Colonic mucosa (tissue), 4 donors: ENCODE results near the gene KDM6A. TPM values are rescaled to one million over a fixed set of nuclear protein-coding genes. Genes with fewer than 3 reads are reported as not detected.
"Not testable (repeated sequence)": the region's sequence is repeated elsewhere in the genome, so short reads cannot be mapped to it uniquely, and the experiment has no call there.

Experiments
- DNase-seq: peaks from one replicate; pipeline ENCODE4 v3.0.0-alpha.2; 2020
- H3K27ac ChIP-seq: fragments of 200-600 bp; one replicate; pipeline ENCODE4 v1.8.0; 2021
- H3K27me3 ChIP-seq: fragments of 200-600 bp; one replicate; pipeline ENCODE4 v1.8.0; 2021
- H3K36me3 ChIP-seq: fragments of 200-600 bp; one replicate; pipeline ENCODE4 v1.8.0; 2021
- H3K4me1 ChIP-seq: fragments of 200-600 bp; one replicate; pipeline ENCODE4 v1.8.0; 2021; ENCODE audit warnings: mild to moderate bottlenecking
- H3K4me3 ChIP-seq: fragments of 200-600 bp; one replicate; pipeline ENCODE4 v1.8.0; 2021
- H3K9ac ChIP-seq, 2 donors: one replicate each; pipeline ENCODE4 v1.7.0; 2013; ENCODE audit warnings: control low read depth in 2 of 2, low read depth in 2 of 2, low read length in 2 of 2
- H3K9me3 ChIP-seq: fragments of 200-600 bp; one replicate; pipeline ENCODE4 v1.8.0; 2021
- CTCF ChIP-seq: fragments of 200-600 bp; IDR thresholded peaks from one replicate; pipeline ENCODE4 v1.8.0; 2022; ENCODE audit warnings: antibody characterized with exemption, mild to moderate bottlenecking
- intact Hi-C: fragments of 100-400 bp; cut with DNase I; formaldehyde crosslinking; loops from one replicate; pipeline ENCODE4 v1.14.1; 2022
- total RNA-seq, 2 donors: library from RNA; stranded (reverse); fragmentation: NEBNext Ultra II Directional in 1 of 2; extraction: Animal tissue kit (Norgen Biotek cat#: 25700) in 1 of 2; gene quantifications; one replicate each; pipeline ENCODE4 v1.2.1, GENCODE V29; 2021
- donor health status: healthy.
- donor health status: DM: no; HTN: no; CAD: no.
- donor health status: DM: no; HTN: no; CAD: no.

KDM6A gene
- total RNA-seq, 2 donors from 2014 or later = 31.6 to 45.3 TPM

- no peaks in the 10 kb centered on the region for H3K36me3 ChIP-seq
- H3K4me1 ChIP-seq = no peaks in the 10 kb centered on the region
- no peak overlapping the region for H3K27ac ChIP-seq
- intact Hi-C loops = no loop called here
- H3K27me3 ChIP-seq = no peaks in the 10 kb centered on the region
- no peak overlapping the region for H3K9ac ChIP-seq
- H3K9me3 ChIP-seq = no peaks in the 10 kb centered on the region
- no peak for TF ChIP-seq CTCF
- DNase-seq = no peak
- H3K4me3 ChIP-seq = no peak overlapping the region
These were observed 183.6 kb downstream of the KDM6A start for GRCh38 chrX:45056428-45057145.

- not testable (repeated sequence) for H3K36me3 ChIP-seq, H3K9me3 ChIP-seq, H3K27ac ChIP-seq, H3K4me3 ChIP-seq, H3K4me1 ChIP-seq, H3K27me3 ChIP-seq, DNase-seq, H3K9ac ChIP-seq
- intact Hi-C loops = loop anchor here (10.0 kb wide), 1 partner anchor 185 kb away; the partner anchor contains the start of gene KDM6A
These were observed 186.9 kb downstream of the KDM6A start for GRCh38 chrX:45059906-45060305.

GRCh38 chrX:45063319-45064095 lies 190.5 kb downstream of the KDM6A start:
- H3K9me3 ChIP-seq = no peaks in the 10 kb centered on the region
- DNase-seq = peak; percentile 23
- no peak for TF ChIP-seq CTCF
- no peak overlapping the region for H3K27ac ChIP-seq
- intact Hi-C loops = loop anchor here (10.0 kb wide), 1 partner anchor 189 kb away; the partner anchor contains the start of gene KDM6A
- H3K27me3 ChIP-seq = no peaks in the 10 kb centered on the region
- no peak overlapping the region for H3K4me3 ChIP-seq
- H3K4me1 ChIP-seq = no peaks in the 10 kb centered on the region
- no peaks in the 10 kb centered on the region for H3K36me3 ChIP-seq
- no peak overlapping the region for H3K9ac ChIP-seq

- Histone ChIP-seq H3K27me3 (no peaks in the 10 kb centered on the region), H3K36me3 (no peaks in the 10 kb centered on the region), H3K27ac (no peak overlapping the region), H3K9me3 (no peaks in the 10 kb centered on the region), H3K9ac (no peak overlapping the region), H3K4me1 (no peaks in the 10 kb centered on the region), H3K4me3 (no peak overlapping the region)
- TF ChIP-seq CTCF = no peak
- intact Hi-C loops = loop anchor here (10.0 kb wide), 1 partner anchor 194 kb away; the partner anchor contains the start of gene KDM6A
- no peak for DNase-seq
These were observed 195.6 kb downstream of the KDM6A start for GRCh38 chrX:45068569-45068968.

- Histone ChIP-seq H3K27me3 (no peaks in the 10 kb centered on the region), H3K36me3 (no peaks in the 10 kb centered on the region), H3K9ac (no peak overlapping the region), H3K4me3 (no peak overlapping the region), H3K27ac (no peak overlapping the region), H3K9me3 (no peaks in the 10 kb centered on the region), H3K4me1 (no peaks in the 10 kb centered on the region)
- TF ChIP-seq CTCF = peak; percentile 72
- intact Hi-C loops = no loop called here
- DNase-seq = peak; percentile 41
These were observed 197.4 kb downstream of the KDM6A start for GRCh38 chrX:45070116-45071007.

GRCh38 chrX:45073011-45073410 lies 200.0 kb downstream of the KDM6A start:
- DNase-seq, H3K27me3 ChIP-seq, H3K4me3 ChIP-seq, H3K9me3 ChIP-seq, H3K4me1 ChIP-seq, H3K27ac ChIP-seq, H3K36me3 ChIP-seq, H3K9ac ChIP-seq, intact Hi-C loops: not testable (repeated sequence)
